Activated gamma-delta T cell treated with anti-CD3 and anti-CD28 coated beads, Interleukin-2, amount 50 U/mL, for 16 hours (primary cell): ENCODE results near the gene FAM50B.
"Not testable (repeated sequence)": the region's sequence is repeated elsewhere in the genome, so short reads cannot be mapped to it uniquely, and the experiment has no call there.

Experiments used
- DNase-seq: peaks from one replicate; pipeline ENCODE4 v3.0.0-alpha.2; 2020; ENCODE audit warnings: low read depth

Gene FAM50B

DNA sequence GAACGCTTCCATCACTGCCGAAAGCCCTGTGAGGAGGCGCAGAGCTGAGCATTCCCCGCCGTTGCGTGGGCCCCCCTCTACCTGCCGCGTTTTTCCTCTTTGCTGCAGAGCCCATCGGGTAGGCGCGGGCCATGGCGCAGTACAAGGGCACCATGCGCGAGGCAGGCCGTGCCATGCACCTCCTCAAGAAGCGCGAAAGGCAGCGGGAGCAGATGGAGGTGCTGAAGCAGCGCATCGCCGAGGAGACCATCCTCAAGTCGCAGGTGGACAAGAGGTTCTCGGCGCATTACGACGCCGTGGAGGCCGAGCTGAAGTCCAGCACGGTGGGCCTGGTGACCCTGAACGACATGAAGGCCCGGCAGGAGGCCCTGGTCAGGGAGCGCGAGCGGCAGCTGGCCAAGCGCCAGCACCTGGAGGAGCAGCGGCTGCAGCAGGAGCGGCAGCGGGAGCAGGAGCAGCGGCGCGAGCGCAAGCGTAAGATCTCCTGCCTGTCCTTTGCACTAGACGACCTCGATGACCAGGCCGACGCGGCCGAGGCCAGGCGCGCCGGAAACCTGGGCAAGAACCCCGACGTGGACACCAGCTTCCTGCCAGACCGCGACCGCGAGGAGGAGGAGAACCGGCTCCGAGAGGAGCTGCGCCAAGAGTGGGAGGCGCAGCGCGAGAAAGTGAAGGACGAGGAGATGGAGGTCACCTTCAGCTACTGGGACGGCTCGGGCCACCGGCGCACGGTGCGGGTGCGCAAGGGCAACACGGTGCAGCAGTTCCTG is 693 bp downstream of the FAM50B start:
- no peak for DNase-seq

DNA sequence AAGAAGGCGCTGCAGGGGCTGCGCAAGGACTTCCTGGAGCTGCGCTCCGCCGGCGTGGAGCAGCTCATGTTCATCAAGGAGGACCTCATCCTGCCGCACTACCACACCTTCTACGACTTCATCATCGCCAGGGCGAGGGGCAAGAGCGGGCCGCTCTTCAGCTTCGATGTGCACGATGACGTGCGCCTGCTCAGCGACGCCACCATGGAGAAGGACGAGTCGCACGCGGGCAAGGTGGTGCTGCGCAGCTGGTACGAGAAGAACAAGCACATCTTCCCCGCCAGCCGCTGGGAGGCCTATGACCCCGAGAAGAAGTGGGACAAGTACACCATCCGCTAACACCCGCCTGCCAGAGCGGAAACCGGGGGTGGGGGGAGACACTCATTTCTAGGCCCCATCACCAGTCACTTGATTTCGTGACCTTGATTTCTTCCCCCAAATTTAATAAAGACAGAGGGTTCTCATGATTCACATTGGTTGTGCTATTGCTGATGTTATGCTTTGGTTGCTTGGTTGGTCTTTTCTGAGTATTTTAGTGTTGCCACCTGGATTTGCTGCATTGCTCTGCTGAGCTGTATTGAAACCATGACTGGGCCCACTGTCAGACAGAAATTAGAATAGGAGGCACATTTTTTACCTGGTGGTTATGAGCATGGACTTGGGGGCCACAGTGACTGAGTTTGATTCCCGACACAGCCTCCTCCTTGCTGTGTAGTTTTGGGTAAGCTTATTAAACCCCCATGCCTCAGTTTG is 1.5 kb downstream of the FAM50B start:
- DNase-seq, result peak; percentile 39

DNA sequence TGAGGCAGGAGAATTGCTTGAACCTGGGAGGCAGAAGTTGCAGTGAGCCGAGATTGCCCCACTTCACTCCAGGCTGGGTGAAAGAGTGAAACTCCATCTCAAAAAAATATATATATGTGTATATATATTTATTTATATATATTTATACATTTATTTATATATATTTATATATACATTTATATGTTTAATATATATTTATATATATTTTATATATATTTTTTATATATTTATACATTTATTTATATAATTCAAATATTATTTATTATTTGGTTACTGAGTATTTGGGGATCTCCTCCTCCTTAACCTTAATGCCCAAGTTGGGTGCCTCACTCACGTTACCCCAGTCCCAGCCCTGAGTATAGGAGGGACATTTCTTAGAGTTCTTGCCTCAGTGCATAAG is 2.7 kb downstream of the FAM50B start:
- DNase-seq, result no peak

DNA sequence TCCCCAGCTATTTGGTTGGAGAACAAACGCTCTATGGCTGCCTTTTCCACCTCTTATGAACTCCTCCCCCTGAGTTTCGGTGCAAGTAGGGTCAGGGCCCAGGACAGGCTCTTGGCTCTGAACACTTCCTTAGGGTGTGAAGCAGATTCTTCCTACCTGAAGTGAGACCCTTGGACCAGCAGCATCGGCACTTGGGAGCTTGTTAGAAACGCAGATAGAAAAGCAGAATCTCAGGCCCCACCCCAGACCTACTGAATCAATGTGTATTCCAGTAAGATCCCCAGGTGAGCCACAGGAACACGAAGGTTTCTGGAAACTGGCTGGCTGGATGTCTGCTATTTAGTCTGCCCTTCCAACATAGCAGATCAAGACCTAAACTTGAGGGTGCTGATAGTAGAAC is 3.2 kb downstream of the FAM50B start:
- DNase-seq, result no peak

DNA sequence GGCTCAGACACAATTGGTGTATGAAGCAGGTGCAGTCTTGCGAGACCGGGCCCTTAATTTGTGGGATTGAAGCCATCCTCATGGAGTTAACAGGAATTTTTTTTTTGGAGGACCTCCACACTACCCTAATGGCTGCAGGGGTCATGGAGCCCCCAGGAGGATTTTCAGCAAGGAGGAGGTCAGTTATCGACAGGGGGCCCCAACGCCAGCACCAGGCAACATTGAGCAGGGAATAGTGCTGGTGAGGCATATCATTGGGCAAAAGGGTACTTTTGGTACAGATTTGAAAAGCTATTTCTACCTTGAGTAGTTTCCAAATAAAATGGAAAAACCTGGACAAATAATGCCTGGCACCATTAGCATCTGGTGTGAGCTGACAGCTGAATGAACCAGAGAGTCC is 6.7 kb downstream of the FAM50B start:
- DNase-seq, result no peak

DNA sequence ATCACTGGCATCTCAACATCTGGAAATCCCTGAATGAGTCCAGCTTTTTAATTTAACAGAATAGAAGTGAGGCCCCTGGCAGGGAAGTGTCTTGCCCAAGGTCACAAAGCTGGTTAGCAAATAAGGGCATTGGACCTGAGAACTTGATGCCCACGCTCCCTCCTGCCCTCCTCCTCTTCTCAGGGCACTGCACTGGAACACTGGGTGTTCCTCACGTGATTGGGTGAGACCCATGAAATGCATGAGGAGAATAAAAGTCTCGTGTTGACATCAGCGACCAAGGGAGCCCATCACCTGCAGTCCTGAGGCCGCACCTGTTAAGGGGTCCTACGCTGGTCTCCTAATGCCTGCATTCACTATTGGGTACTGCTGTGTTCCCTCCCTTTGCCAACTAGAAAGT is 7.4 kb downstream of the FAM50B start:
- DNase-seq, result no peak

DNA sequence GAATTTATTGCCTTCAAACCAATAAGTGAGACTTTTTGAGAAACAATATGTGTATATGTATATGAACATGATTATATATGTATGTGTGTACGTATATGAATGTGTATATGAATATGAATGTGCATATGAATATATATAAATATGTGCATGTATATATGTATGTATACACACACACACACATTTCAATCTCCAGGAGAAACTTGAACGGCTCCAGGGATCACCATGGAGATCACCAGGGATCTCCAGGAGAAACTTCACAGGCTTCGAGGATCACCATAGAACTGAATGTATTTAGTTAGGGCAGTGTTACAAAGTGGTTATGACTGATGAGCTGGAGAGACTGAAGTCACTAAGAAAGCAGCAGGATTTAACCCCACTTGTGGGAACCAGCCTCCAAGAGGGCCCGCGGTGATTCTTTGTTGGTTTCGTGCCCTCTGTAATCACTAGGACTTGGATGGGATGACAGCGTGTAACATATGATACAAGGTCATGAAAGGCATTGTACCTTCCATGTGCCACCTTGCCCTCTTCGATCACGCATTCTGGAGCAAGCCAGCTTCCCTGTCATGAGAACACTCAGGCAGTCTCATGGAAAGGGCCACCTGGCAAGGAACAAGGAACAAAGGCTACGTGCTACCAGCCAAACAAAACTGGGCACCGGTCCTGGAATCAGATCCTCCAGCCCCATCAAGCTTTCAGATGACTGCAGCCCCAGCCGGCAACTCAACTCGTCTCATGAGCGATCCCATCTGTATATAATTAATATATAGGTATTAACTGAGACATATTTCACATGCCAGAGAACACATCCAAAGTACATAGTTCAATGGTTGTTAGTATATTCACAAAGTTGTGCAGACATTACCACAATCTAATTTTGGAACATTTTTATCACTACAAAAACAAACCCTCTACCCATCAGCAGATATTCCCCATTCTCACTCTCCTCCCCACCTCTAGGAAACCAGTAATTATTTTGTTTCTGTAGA is 8.6 kb downstream of the FAM50B start:
- DNase-seq, result no peak

DNA sequence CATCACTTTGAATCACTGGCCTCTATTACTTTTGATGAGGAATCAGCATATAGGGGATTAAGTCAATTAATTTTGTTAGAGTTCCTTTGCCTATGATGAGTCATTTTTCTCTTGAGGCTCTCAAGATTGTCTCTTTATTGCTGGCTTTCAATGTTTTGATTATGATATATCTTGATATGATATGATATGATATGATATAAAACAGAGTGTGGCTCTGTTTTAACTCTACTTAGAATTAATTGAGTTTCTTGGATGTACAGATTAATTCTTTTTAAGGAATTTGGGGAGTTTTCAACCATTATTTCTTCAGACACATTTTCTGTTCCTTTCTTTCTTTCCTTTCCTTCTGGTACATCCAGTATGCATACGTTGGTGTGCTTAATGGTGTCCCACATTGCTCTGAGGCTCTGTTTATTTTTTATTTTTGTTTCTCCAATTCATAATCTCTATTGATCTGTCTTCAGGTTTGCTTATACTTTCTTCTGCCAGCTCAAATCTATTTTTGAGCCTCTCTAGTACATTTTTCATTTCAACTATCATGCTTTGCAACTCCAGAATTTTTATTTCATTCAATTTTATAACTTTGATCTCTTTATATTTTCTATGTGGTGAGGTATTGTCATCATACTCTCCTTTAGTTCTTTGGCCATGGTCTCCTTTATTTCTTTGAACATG is 10.8 kb downstream of the FAM50B start:
- DNase-seq, result no peak

DNA sequence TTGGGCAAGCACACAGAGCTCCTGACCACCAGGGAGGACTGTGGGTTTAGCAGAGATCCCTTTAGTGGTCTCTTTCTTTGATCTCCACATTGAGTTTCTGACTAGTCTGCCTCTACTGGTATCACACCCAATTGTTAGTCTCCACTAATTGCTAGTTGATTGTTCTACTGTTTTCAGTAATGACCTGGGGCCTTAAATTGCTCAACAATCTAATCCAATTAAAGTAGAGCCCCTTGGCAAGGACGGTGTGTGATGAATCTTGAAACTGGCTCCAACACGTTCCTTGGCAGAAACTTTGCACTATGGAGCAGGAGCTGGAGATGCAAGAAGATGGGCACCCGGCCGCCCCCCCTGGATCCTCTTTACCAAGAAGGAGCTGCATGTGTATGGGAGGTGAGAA is 12.3 kb downstream of the FAM50B start:
- DNase-seq, result no peak

DNA sequence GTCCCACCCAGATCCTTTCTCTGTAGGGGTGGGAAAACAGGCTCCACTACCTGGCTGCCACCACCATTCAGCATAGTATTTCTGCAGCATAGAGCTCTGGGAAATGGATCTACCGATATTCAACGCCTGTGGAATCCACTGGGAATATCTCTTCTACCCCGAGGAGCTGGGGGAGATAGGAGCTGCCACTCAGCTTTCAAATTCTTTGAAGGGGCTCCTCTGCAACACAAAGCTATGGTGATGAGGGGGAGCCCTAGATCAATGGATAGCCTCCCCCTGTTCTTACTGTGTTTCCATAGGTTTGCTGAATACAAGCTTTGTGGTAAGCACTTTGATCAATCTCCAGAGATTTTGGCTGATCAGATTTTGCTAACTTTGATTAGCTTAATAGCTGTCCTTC is 12.9 kb downstream of the FAM50B start:
- DNase-seq, result no peak

DNA sequence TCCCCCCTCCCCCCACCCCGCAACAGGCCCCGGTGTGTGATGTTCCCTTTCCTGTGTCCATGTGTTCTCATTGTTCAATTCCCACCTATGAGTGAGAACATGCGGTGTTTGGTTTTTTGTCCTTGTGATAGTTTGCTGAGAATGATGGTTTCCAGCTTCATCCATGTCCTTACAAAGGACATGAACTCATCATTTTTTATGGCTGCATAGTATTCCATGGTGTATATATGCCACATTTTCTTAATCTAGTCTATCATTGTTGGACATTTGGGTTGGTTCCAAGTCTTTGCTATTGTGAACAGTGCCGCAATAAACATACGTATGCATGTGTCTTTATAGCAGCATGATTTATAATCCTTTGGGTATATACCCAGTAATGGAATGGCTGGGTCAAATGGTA is 14.1 kb downstream of the FAM50B start:
- DNase-seq, result not testable (repeated sequence)

DNA sequence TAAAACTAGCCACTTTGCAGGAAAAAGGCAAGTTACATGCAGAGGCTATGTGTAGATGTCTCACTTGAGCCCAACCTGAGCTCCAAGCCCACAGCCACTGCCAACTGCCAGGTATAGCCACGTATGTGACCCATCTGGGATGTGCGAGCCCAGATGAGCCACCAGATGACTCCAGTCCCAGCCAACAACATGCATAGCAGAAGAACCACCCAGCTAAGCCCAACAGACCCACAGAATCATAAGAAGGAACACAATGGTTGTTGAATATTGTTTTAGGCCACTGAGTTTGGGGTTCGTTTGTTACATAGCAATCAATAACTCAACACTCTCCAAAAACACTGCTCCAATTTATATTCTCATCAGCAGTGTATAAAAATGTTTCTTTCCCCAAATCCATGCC is 16.3 kb downstream of the FAM50B start:
- no peak for DNase-seq

DNA sequence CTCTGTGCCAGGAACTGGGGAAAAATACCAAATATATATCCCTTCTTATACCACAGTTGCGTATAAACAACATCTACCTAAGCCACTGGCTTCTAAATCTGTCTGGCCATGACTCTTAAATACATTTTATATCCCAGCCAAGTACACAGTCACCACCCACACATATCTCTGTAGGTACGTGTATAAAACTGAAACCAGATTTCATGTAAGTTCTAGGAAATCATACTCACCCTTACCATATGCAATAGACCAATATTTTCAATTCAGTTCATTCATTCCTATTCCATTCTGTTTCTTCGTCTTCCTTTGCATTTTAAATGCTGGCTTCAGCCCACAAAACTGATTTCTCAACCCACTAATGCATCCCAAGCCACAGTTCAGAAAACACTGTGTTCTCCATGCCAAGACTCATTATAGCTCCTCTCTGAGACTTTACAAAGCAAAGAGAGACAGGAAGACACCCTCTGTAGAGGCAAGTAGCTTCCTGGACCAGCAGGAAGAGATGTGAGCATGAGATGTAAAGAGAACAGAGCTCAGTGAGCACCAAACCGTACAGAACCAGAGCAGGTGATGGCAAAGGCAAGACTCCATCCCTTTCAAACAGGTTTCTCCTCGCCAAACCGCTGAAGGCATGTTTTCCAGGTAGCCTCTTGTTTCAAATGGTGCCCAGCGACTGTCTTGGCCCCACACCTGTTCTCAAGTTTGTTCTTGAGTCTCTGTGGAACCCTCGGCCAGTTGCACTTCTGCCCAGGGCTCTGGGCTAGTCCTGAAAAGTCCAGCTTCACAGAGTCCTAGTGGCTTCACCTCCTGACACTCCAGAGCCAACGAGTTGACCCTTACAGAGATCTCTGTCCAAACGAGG is 18.7 kb downstream of the FAM50B start:
- no peak for DNase-seq

DNA sequence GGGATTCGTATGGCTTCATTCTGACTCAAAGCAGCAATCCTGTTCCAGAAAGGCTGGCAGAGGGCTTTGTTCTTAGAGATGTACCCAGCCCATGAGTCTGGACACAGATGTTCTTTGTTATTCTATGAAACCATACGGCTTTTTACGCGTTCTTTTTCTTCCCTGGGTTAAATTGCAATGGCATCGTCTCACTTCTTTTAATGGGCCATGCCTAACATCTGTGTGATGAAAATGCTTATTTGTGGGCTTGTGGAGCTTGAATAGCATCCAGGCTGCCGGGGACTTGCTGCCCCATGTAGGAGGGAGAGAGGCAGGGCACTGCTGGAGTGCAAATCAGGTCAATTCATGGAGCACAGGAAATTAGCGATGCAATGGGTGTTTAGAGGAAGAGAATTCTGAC is 19.4 kb downstream of the FAM50B start:
- DNase-seq, result no peak

DNA sequence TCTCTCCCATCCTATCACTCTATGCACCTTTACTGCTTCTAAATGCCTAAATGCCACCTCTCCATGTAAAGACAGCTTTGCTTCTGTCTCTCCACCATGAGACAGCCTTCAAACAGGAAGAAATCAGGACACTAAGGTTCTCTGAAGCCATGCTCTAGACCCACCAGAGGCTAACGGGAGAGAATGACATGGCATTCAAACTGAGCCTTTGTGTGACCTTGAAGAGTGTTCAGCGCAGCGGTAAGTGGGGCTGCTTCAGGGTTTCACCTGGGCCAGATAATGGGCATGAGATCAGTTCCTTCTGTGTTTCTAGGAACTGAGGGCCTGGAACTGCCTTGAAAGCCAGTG is 20.1 kb downstream of the FAM50B start:
- DNase-seq, result no peak

DNA sequence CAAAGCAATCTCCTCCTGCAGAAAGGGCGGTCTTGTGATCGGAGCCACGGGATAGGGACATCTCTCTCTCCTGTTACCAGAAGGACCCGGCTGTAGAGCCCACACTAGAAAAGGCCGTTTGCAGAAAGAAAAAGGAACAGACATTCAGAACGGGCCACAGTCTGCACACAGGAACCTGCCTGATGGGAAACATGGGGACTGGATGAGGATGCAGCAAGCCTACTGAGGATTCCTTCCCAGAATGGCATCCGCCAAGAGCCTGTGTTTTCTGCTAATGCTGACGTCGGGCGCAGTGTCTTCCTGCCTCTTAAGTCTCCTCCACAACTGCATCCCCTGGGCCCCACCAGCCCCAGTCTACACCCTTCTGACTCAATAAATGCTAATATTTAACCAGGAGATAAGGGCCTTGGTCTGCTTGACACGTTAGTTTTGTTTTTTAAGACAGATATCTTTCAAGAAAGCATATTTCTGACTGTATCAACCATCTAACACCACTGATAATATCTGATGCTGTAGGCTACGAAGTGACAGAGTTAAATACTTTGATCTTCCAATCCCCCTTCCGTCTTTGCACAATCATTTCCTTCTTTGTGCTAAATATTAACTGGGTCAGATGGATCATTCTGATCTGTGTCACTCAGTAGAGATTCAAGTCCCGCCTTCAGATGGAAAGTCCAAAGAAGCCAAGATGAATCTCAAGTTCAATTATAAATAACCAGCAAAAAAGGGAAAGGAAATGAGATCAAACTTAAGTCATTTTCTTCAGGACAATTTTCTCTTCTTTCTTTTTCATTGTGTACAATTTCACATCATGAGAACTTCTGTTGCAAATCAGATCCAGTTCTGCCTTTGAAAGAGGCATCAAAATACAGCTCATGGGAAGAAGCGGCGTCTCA is 20.7 kb downstream of the FAM50B start:
- no peak for DNase-seq

DNA sequence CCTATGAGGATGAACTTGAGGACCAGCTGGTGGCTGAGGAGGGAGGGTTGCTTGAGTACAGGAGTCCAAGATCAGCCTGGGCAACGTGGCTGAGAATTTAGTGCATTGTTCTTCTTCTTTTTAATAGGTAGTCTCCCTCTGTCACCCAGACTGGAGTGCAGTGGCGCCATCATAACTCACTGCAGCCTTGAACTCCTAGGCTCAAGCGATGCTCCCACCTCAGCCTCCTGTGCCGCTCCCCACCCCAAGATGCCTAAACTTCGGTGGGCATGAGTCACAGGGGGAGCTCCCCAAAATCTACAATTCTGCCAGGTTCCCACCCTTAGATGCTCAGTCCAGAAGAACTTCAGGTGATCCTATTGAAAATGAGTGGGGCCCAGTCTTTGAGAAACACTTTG is 21.4 kb downstream of the FAM50B start:
- no peak for DNase-seq

DNA sequence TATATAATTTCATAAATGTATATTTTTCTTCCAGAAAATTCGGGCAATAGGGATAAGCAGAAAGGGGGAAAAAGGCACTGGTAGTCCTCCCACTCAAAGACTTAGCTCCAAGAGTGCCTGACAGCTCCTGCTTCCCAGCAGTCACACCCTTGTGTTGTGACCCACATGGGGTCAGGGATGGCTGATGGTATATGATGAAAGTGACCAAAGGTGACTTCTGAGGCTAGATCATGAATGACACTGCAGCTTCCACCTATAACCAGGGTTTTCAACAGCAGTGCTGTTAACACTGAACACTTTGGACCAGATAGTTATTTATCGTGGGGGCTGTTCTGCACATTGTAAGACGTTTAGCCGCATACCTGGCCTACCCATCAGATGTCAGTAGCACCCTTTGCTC is 22.3 kb downstream of the FAM50B start:
- no peak for DNase-seq

DNA sequence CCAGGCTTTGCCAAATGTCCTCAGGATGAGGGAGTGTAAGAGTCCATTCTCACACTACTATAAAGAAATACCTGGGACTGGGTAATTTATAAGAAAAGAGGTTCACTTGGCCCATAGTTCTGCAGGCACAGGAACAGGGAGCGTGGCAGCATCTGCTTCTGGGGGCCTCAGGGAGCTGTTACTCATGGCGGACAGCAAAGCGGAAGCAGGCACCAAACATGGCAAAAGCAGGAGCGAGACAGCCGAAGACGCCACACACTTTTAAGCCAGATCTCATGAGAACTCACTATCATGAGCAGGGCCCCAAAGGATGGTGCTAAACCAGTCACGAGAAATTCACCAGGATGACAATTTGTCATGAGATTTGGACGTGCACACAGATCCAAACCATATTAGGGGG is 22.8 kb downstream of the FAM50B start:
- no peak for DNase-seq

DNA sequence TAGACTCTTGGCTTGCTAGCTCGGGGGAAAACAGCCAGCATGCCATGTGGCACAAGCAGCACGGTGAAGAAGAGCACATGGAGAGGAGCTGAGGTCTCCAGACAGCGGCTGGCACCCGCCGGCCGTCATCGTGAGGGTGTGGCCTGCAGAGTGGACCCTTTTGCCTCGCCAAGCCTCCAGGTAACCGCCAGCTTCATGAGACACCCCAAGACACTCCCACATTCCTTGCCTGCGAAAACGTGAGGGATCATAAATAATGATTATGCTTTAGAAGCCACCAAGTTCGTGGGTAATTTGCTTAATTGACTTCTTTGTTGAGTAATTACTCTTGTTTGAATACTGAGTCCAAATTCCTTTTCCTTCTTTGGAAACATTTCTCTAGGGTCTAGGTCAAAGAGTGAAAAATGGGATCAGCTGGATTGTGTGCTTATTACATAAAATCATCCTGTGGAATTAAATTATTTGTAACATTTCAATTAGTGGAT is 23.2 kb downstream of the FAM50B start:
- no peak for DNase-seq
